Stimulated activated CD4-positive, alpha-beta T cell treated with anti-CD3 and anti-CD28 coated beads, Interleukin-12 subunit alpha, Interleukin-12 subunit beta, amount 100 ng/mL, for 48 hours (primary cell): ENCODE data around the gene CKB.

Experiments used
- DNase-seq, 3 donors: peaks; one replicate each; pipeline ENCODE4 v3.0.0-alpha.2; 2020; ENCODE audit warnings: low read depth in 2 of 3, low spot score in 1 of 3

CKB gene

DNA sequence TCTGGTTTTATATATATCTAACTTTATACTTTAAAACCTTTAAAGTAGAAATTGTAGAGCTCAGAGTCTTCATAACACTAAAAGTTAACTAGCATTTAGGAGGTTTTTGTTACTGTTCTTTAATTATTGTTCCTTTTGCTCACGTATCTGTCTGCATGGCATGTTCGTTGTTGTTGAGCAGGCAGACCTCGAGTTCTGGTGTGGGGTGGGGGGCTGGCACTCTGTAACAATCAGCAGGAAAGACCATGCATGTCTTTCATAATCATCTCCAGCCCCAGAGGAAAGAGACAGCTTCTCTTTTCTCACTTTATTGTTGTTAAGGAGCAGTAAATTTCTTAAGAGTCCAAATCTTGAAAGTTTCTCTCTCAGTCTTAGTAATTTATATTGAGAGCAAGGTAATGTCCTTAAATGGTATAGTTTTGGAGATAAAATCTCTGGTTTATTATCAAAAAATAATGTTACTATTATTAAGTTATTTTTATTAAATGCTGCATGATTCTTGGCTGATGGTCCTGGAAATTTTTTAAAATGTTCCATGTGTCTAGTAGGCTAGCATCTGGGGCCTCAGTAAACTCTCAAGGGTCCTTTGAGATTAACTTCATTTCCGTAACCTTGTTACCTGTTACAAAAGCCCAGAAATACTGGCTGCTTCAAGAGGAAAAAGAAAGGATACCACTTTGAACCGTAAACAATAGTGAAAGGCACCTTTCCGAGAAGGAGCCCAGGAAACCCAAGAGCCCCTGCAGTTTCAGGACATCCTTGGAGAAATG lies 30.3 kb downstream of the CKB start:
- DNase-seq, result no peak

GRCh38 chr14:103491691-103492090 lies 30.9 kb downstream of the CKB start:
- DNase-seq, result no peak

DNA sequence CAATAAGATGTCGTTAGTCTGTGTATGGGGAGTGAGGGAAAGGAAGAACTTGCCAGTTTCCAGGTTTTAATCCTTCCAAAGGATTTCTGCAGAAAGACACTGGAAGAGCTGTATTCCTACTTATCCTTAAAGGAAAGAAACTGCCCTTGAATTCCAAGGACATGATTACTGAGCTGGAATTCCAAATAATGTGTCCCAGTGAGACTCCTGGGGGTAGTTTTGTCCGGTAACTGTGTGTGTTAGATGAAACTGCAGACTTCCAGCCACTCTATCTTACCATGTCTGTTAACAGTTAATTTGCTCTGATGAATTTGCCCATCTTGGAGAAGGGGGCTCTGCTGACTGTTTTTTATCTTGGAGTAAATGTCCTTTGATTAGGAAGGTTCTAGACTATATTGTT lies 33.0 kb downstream of the CKB start:
- DNase-seq, result no peak

DNA sequence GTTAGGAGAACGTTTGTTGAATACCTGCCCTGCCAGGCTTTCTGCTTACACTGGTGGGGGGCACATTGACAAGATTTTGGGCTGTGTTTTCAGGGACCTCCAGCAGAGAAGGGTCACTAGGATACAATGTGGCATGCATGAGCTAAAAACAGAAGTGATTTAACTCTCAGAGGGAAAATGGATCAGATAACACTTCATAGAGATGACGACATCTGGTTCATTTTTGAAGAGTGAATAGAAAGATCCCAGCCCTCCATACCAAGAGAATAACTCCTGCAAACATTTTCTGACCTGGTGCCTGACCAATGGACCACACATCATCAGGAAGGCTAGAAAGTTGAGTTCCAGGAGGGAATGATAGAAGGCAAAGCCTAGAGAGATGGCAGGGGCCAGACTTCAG lies 33.7 kb downstream of the CKB start:
- DNase-seq, result no peak

- DNase-seq, result no peak
These were observed 34.6 kb downstream of the CKB start for GRCh38 chr14:103488071-103488470.

DNA sequence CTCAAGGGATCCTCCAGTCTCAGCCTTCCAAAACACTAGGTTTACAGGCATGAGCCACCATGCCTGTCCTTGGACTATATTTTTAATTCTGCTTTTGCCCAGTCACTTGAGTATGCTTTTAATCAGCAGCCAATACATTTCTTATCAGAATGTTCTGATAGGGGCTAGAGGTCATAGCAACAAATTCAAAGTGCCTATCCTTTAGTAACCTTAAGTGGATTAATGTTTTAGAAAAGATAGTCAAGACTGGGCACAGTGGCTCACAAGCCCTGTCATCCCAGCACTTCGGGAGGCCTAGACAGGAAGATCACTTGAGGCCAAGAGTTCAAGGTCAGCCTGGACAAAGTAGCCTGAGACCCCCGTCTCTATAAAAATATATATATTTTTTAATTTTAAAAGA lies 37.1 kb downstream of the CKB start:
- no peak for DNase-seq

- no peak for DNase-seq
These were observed 39.0 kb downstream of the CKB start for GRCh38 chr14:103483600-103483999.

- no peak for DNase-seq
These were observed 42.0 kb downstream of the CKB start for GRCh38 chr14:103480595-103480994.

GRCh38 chr14:103476631-103477030 lies 46.0 kb downstream of the CKB start:
- no peak for DNase-seq

DNA sequence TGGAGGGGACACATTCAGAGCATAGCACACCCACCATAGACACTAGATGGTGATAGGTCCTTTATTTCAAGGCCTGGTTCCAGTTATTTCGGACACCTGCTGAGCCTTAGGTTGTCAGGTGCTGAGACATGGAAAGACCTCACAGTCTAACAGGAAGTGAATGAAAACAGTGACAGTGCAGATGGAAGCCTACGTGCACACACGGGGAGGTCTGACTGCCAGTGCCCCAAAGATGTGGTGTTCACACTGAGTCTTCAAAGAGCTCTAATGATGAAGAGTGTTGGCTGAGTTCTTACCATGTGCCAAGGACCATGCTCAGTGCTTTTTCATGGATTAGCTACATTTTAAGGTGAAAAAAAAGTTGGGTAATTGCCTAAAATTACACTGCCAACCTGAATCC lies 46.6 kb downstream of the CKB start:
- no peak for DNase-seq

- DNase-seq, result no peak
These were observed 47.7 kb downstream of the CKB start for GRCh38 chr14:103474893-103475292.

DNA sequence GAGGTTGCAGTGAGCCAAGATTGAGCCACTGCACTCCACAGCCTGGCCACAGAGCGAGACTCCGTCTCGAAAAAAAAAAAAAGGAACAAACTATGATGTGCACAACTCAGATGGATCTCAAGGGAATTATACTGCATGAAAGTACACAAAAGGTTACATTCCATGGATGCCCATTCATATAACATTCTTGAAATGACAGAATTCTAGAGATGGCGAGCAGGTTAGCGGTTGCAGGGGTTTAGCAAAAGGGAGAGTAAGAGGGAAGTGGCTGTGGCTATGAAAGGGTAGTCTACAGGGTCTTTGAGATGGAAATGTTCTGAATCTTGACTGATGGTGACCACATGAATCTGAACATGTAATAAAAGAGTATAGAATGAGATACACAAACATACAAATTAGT lies 49.7 kb downstream of the CKB start:
- DNase-seq, result no peak
